Measurements from ENCODE around the gene KCNQ2.

KCNQ2 gene

GRCh38 chr20:63509088-63509564 is 36.7 kb upstream of the KCNQ2 start:
- H3K9ac ChIP-seq (ENCODE audit: low read depth, low read length), result no peak overlapping the region
- H3K9me3 ChIP-seq (ENCODE audit: insufficient read depth, low read length, severe bottlenecking), result peaks cover 3% of the 10 kb centered on the region
- H3K27ac ChIP-seq (ENCODE audit: low read length), result no peak overlapping the region
- no peak for TF ChIP-seq EZH2 (IDR thresholded peaks at IDR 0.05; ENCODE audit: borderline replicate concordance, low read depth, low read length, severe bottlenecking)
- TF ChIP-seq CTCF (IDR thresholded peaks at IDR 0.05; ENCODE audit: borderline replicate concordance, extremely low read depth, low read length, poor library complexity, severe bottlenecking), result no peak
- H4K20me1 ChIP-seq (ENCODE audit: insufficient read depth, low read length), result no peaks in the 10 kb centered on the region; the same call in 1 of the 2 replicates
- H3K4me1 ChIP-seq (ENCODE audit: insufficient read depth, low read length), result no peaks in the 10 kb centered on the region
- H3K36me3 ChIP-seq (ENCODE audit: insufficient read depth, low read length), result no peaks in the 10 kb centered on the region
- H3K79me2 ChIP-seq (ENCODE audit: insufficient read depth, low read length), result no peaks in the 10 kb centered on the region
- DNase-seq (no peak), ATAC-seq (ENCODE audit: insufficient read depth, low read depth) (no peak)
- H3K27me3 ChIP-seq (ENCODE audit: insufficient read depth, low read length, poor library complexity), result peaks cover 5% of the 10 kb centered on the region
- H3K4me2 ChIP-seq (ENCODE audit: insufficient read depth, low read length), result no peak overlapping the region
- no peak overlapping the region for H2AFZ ChIP-seq (ENCODE audit: low read depth, low read length)
- H3K4me3 ChIP-seq (ENCODE audit: low read depth in 1 of 2, low read length in 2 of 2), result no peak overlapping the region

GRCh38 chr20:63508072-63508768 is 35.8 kb upstream of the KCNQ2 start:
- Histone ChIP-seq H3K9me3 (ENCODE audit: insufficient read depth, low read length, severe bottlenecking) (peaks cover 3% of the 10 kb centered on the region), H3K27ac (ENCODE audit: low read length) (no peak overlapping the region), H3K27me3 (ENCODE audit: insufficient read depth, low read length, poor library complexity) (peaks cover 5% of the 10 kb centered on the region), H3K9ac (ENCODE audit: low read depth, low read length) (no peak overlapping the region), H4K20me1 (ENCODE audit: insufficient read depth, low read length) (no peaks in the 10 kb centered on the region; the same call in 1 of the 2 replicates), H2AFZ (ENCODE audit: low read depth, low read length) (no peak overlapping the region), H3K79me2 (ENCODE audit: insufficient read depth, low read length) (no peaks in the 10 kb centered on the region), H3K4me2 (ENCODE audit: insufficient read depth, low read length) (no peak overlapping the region), H3K4me1 (ENCODE audit: insufficient read depth, low read length) (no peaks in the 10 kb centered on the region), H3K36me3 (ENCODE audit: insufficient read depth, low read length) (no peaks in the 10 kb centered on the region), H3K4me3 (ENCODE audit: low read depth in 1 of 2, low read length in 2 of 2) (no peak overlapping the region)
- ATAC-seq (ENCODE audit: insufficient read depth, low read depth) (no peak), DNase-seq (no peak)
- TF ChIP-seq CTCF (IDR thresholded peaks at IDR 0.05; ENCODE audit: borderline replicate concordance, extremely low read depth, low read length, poor library complexity, severe bottlenecking) (no peak), EZH2 (IDR thresholded peaks at IDR 0.05; ENCODE audit: borderline replicate concordance, low read depth, low read length, severe bottlenecking) (no peak)

GRCh38 chr20:63507083-63507743 is 34.8 kb upstream of the KCNQ2 start:
- Histone ChIP-seq H3K4me1 (ENCODE audit: insufficient read depth, low read length) (no peaks in the 10 kb centered on the region), H2AFZ (ENCODE audit: low read depth, low read length) (no peak overlapping the region), H3K79me2 (ENCODE audit: insufficient read depth, low read length) (no peaks in the 10 kb centered on the region), H3K27ac (ENCODE audit: low read length) (no peak overlapping the region), H3K36me3 (ENCODE audit: insufficient read depth, low read length) (no peaks in the 10 kb centered on the region), H3K27me3 (ENCODE audit: insufficient read depth, low read length, poor library complexity) (peaks cover 5% of the 10 kb centered on the region), H3K4me2 (ENCODE audit: insufficient read depth, low read length) (no peak overlapping the region), H3K9ac (ENCODE audit: low read depth, low read length) (no peak overlapping the region), H4K20me1 (ENCODE audit: insufficient read depth, low read length) (no peaks in the 10 kb centered on the region; the same call in 1 of the 2 replicates), H3K4me3 (ENCODE audit: low read depth in 1 of 2, low read length in 2 of 2) (no peak overlapping the region), H3K9me3 (ENCODE audit: insufficient read depth, low read length, severe bottlenecking) (peaks cover 3% of the 10 kb centered on the region)
- no peak for DNase-seq
- no peak for TF ChIP-seq EZH2 (IDR thresholded peaks at IDR 0.05; ENCODE audit: borderline replicate concordance, low read depth, low read length, severe bottlenecking)
- no peak for TF ChIP-seq CTCF (IDR thresholded peaks at IDR 0.05; ENCODE audit: borderline replicate concordance, extremely low read depth, low read length, poor library complexity, severe bottlenecking)
- no peak for ATAC-seq (ENCODE audit: insufficient read depth, low read depth)

All from DND-41 (cell line).